GM12878 (cell line): Measurements from ENCODE around the gene HIF1AN. TPM values are rescaled to one million over a fixed set of nuclear protein-coding genes. Genes with fewer than 3 reads are reported as not detected.

Source experiments
- CREB1 ChIP-seq: IDR thresholded peaks from 2 replicates; pipeline ENCODE4 v1.6.1; 2012; ENCODE audit warnings: low read depth, mild to moderate bottlenecking, inconsistent platforms
- CREM ChIP-seq: IDR thresholded peaks from 2 replicates; pipeline ENCODE4 v1.6.1; 2014; ENCODE audit warnings: antibody characterized with exemption, low read depth
- GABPA ChIP-seq: IDR thresholded peaks from 2 replicates; pipeline ENCODE4 v1.6.1; 2014; ENCODE audit warnings: antibody characterized with exemption, low read depth, mild to moderate bottlenecking, inconsistent platforms
- IRF5 ChIP-seq: fragments of 450-650 bp; IDR thresholded peaks from 2 replicates; pipeline ENCODE4 v1.6.1; 2017; ENCODE audit warnings: borderline replicate concordance
- KDM1A ChIP-seq: fragments of 200-600 bp; sonication (generic); IDR thresholded peaks from 2 replicates; pipeline ENCODE4 v1.6.1; 2016; ENCODE audit warnings: borderline replicate concordance
- MTA3 ChIP-seq: IDR thresholded peaks from 2 replicates; pipeline ENCODE4 v1.6.1; 2012; ENCODE audit warnings: low read length, inconsistent platforms, borderline replicate concordance
- NBN ChIP-seq: fragments of 450-650 bp; IDR thresholded peaks from 2 replicates; pipeline ENCODE4 v1.6.1; 2016
- NFYA ChIP-seq: IDR thresholded peaks from 2 replicates; pipeline ENCODE4 v1.6.1; 2011; ENCODE audit warnings: low read depth, mild to moderate bottlenecking, low read length, improper control_type of control experiment, borderline replicate concordance
- NR2C2 ChIP-seq: IDR thresholded peaks from 2 replicates; pipeline ENCODE4 v1.6.1; 2011; ENCODE audit warnings: borderline replicate concordance, low read depth; ENCODE audit not compliant: control insufficient read depth, insufficient read length
- SRF ChIP-seq, 2 experiments: IDR thresholded peaks; 2 replicates each; pipeline ENCODE4 v1.6.1; 2011; ENCODE audit warnings: low read depth in 2 of 2, low read length in 2 of 2, mild to moderate bottlenecking in 1 of 2, moderate library complexity in 1 of 2
- ZNF384 ChIP-seq: IDR thresholded peaks from 2 replicates; pipeline ENCODE4 v1.6.1; 2012; ENCODE audit warnings: low read depth, mild to moderate bottlenecking, low read length, improper control_type of control experiment, borderline replicate concordance
- ZNF622 ChIP-seq: fragments of 450-650 bp; IDR thresholded peaks from 2 replicates; pipeline ENCODE4 v1.6.1; 2017; ENCODE audit warnings: mild to moderate bottlenecking, inconsistent platforms
- ZNF687 ChIP-seq: fragments of 450-650 bp; IDR thresholded peaks from 2 replicates; pipeline ENCODE4 v1.6.1; 2017; ENCODE audit warnings: mild to moderate bottlenecking, moderate library complexity
- polyA plus RNA-seq, 11 experiments: library from polyadenylated mRNA; depleted of rRNA in 4 of 11; unstranded in 6 of 11; stranded (reverse) in 5 of 11; fragments of >200 nt; fragmentation: Nextera tagmentation in 4 of 11; fragmentation: Illumina TruSeq in 1 of 11; extraction: Ambion mirVana in 4 of 11; extraction: Trizol in 1 of 11; gene quantifications; 1 replicate in 1 of 11; 2 replicates in 10 of 11; pipeline versions ENCODE4 v1.2.1 to v1.2.3, GENCODE V29; 2011 to 2016; ENCODE audit warnings: inconsistent platforms in 2 of 11, missing spikeins in 2 of 11, low read depth in 1 of 11
- total RNA-seq, 4 experiments: library from RNA; depleted of rRNA in 3 of 4; stranded (reverse); fragments of >200 nt in 3 of 4; fragmentation: Illumina TruSeq in 1 of 4; extraction: Trizol in 1 of 4; gene quantifications; 2 replicates each; pipeline versions ENCODE4 v1.2.1 to v1.2.3, GENCODE V29; 2013 to 2021
- TF ChIP-seq, protein P1 (sequence below): fragments of 450-650 bp; conservative IDR thresholded peaks from 2 replicates; pipeline ENCODE4 v1.6.1; 2017; ENCODE audit warnings: mild to moderate bottlenecking, moderate library complexity
- TF ChIP-seq, protein P2 (sequence below): IDR thresholded peaks from 2 replicates; pipeline ENCODE4 v1.6.1; 2012; ENCODE audit warnings: mild to moderate bottlenecking, low read depth, low read length
- TF ChIP-seq, protein P3 (sequence below): IDR thresholded peaks from 2 replicates; pipeline ENCODE4 v1.6.1; 2011; ENCODE audit warnings: borderline replicate concordance, low read depth, mild to moderate bottlenecking, moderate library complexity, low read length; ENCODE audit not compliant: insufficient read depth, poor library complexity, severe bottlenecking

The HIF1AN gene
- total and polyA plus RNA-seq, 10 of the 15 experiments (the other 5 are each of a cell fraction or from before 2014, with no cell fraction given): 1.9 to 37.2 (median 15.2) TPM

- TF ChIP-seq, protein P1, sequence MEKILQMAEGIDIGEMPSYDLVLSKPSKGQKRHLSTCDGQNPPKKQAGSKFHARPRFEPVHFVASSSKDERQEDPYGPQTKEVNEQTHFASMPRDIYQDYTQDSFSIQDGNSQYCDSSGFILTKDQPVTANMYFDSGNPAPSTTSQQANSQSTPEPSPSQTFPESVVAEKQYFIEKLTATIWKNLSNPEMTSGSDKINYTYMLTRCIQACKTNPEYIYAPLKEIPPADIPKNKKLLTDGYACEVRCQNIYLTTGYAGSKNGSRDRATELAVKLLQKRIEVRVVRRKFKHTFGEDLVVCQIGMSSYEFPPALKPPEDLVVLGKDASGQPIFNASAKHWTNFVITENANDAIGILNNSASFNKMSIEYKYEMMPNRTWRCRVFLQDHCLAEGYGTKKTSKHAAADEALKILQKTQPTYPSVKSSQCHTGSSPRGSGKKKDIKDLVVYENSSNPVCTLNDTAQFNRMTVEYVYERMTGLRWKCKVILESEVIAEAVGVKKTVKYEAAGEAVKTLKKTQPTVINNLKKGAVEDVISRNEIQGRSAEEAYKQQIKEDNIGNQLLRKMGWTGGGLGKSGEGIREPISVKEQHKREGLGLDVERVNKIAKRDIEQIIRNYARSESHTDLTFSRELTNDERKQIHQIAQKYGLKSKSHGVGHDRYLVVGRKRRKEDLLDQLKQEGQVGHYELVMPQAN: no peak
- TF ChIP-seq ZNF687: peak; percentile 72
- TF ChIP-seq SRF (IDR thresholded peaks at IDR 0.05; ENCODE audit: low read depth in 2 of 2, low read length in 2 of 2): no peak
- TF ChIP-seq, protein P2, sequence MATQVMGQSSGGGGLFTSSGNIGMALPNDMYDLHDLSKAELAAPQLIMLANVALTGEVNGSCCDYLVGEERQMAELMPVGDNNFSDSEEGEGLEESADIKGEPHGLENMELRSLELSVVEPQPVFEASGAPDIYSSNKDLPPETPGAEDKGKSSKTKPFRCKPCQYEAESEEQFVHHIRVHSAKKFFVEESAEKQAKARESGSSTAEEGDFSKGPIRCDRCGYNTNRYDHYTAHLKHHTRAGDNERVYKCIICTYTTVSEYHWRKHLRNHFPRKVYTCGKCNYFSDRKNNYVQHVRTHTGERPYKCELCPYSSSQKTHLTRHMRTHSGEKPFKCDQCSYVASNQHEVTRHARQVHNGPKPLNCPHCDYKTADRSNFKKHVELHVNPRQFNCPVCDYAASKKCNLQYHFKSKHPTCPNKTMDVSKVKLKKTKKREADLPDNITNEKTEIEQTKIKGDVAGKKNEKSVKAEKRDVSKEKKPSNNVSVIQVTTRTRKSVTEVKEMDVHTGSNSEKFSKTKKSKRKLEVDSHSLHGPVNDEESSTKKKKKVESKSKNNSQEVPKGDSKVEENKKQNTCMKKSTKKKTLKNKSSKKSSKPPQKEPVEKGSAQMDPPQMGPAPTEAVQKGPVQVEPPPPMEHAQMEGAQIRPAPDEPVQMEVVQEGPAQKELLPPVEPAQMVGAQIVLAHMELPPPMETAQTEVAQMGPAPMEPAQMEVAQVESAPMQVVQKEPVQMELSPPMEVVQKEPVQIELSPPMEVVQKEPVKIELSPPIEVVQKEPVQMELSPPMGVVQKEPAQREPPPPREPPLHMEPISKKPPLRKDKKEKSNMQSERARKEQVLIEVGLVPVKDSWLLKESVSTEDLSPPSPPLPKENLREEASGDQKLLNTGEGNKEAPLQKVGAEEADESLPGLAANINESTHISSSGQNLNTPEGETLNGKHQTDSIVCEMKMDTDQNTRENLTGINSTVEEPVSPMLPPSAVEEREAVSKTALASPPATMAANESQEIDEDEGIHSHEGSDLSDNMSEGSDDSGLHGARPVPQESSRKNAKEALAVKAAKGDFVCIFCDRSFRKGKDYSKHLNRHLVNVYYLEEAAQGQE: no peak
- TF ChIP-seq KDM1A: no peak
- TF ChIP-seq MTA3: no peak
- no peak for TF ChIP-seq NFYA
- no peak for TF ChIP-seq IRF5
- TF ChIP-seq NR2C2: no peak
- no peak for TF ChIP-seq ZNF622
- TF ChIP-seq, protein P3, sequence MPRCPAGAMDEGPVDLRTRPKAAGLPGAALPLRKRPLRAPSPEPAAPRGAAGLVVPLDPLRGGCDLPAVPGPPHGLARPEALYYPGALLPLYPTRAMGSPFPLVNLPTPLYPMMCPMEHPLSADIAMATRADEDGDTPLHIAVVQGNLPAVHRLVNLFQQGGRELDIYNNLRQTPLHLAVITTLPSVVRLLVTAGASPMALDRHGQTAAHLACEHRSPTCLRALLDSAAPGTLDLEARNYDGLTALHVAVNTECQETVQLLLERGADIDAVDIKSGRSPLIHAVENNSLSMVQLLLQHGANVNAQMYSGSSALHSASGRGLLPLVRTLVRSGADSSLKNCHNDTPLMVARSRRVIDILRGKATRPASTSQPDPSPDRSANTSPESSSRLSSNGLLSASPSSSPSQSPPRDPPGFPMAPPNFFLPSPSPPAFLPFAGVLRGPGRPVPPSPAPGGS: no peak
- peak; percentile 89 for TF ChIP-seq CREB1
- no peak for TF ChIP-seq ZNF384
- TF ChIP-seq CREM: peak; percentile 88
- TF ChIP-seq NBN: peak; percentile 64
- no peak for TF ChIP-seq GABPA
Measured at GRCh38 chr10:100529475-100530298, 6.1 kb upstream of the HIF1AN start, which contains the start of gene NDUFB8 (continued).
